ENCODE data around the gene C2CD4B.

C2CD4B gene

GRCh38 chr15:62118520-62119226 lies 46.4 kb downstream of the C2CD4B start:
- DNase-seq = no peak

DNA sequence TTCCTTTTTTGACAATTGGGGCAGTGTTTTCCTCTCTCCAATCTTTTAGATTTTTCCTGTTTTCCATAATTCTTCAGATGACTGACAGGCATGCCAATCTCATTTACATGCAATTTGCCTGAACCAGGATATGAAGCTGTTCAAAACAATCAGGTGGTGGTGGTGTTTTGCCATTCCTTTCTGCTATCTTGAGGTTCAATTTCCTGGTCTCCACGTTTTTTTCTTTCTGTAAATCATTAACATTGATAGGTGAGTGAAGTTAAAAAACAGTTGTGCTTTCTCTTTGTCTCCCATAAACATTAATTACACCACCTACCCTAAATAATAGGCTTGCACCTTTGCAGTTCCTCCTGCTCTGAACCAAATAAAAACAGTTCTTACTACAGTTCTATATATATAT lies 49.2 kb downstream of the C2CD4B start:
- DNase-seq = no peak
